ENCODE measurements around the gene GIGYF2. TPM values are rescaled to one million over a fixed set of nuclear protein-coding genes. Genes with fewer than 3 reads are reported as not detected.

Gene GIGYF2
- total and polyA plus RNA-seq, 3 donors from 2014 or later, result 107 to 173 (median 150) TPM

- TF ChIP-seq CTCF (IDR thresholded peaks at IDR 0.05) (no peak), POLR2A (IDR thresholded peaks at IDR 0.05) (no peak)
- Histone ChIP-seq H3K4me3 (no peak overlapping the region), H3K36me3 (ENCODE audit: low read depth, missing control alignments) (no peaks in the 10 kb centered on the region), H3K9me3 (no peaks in the 10 kb centered on the region), H3K4me1 (no peaks in the 10 kb centered on the region), H3K27ac (no peak overlapping the region), H3K27me3 (no peaks in the 10 kb centered on the region)
- intact Hi-C loops (cut with DNase I; ENCODE audit: low total_unique reads), result no loop called here
- WGBS, 2 donors, result 94 to 95% methylated on average over 4 of the region's 4 CpGs
- no peak for DNase-seq
These were observed 94.4 kb downstream of the GIGYF2 start for GRCh38 chr2:232791518-232791917.

- no peaks in the 10 kb centered on the region for H3K9me3 ChIP-seq
- H3K27me3 ChIP-seq, result no peaks in the 10 kb centered on the region
- no peaks in the 10 kb centered on the region for H3K36me3 ChIP-seq (ENCODE audit: low read depth, missing control alignments)
- H3K27ac ChIP-seq, result no peak overlapping the region
- H3K4me3 ChIP-seq, result no peak overlapping the region
- TF ChIP-seq POLR2A (IDR thresholded peaks at IDR 0.05) (no peak), CTCF (IDR thresholded peaks at IDR 0.05) (no peak)
- intact Hi-C loops (cut with DNase I; ENCODE audit: low total_unique reads), result no loop called here
- WGBS, 2 donors, result 81 to 83% methylated on average over 4 of the region's 4 CpGs
- no peaks in the 10 kb centered on the region for H3K4me1 ChIP-seq
- DNase-seq, result no peak
These were observed 96.1 kb downstream of the GIGYF2 start for GRCh38 chr2:232793271-232793670.

GRCh38 chr2:232794981-232795380 is 97.8 kb downstream of the GIGYF2 start:
- Histone ChIP-seq H3K36me3 (ENCODE audit: low read depth, missing control alignments) (no peaks in the 10 kb centered on the region), H3K9me3 (no peaks in the 10 kb centered on the region), H3K4me1 (no peaks in the 10 kb centered on the region), H3K27ac (no peak overlapping the region), H3K4me3 (no peak overlapping the region), H3K27me3 (no peaks in the 10 kb centered on the region)
- TF ChIP-seq CTCF (IDR thresholded peaks at IDR 0.05) (no peak), POLR2A (IDR thresholded peaks at IDR 0.05) (no peak)
- no peak for DNase-seq
- WGBS, 2 donors, result 93 to 96% methylated on average over 1 of the region's 1 CpG
- intact Hi-C loops (cut with DNase I; ENCODE audit: low total_unique reads), result no loop called here

GRCh38 chr2:232795920-232796319 is 98.8 kb downstream of the GIGYF2 start:
- intact Hi-C loops (cut with DNase I; ENCODE audit: low total_unique reads), result no loop called here
- H3K27me3 ChIP-seq, result no peaks in the 10 kb centered on the region
- WGBS, 2 donors, result 95 to 97% methylated on average over 1 of the region's 1 CpG
- no peaks in the 10 kb centered on the region for H3K4me1 ChIP-seq
- H3K9me3 ChIP-seq, result no peaks in the 10 kb centered on the region
- no peak for DNase-seq
- no peak overlapping the region for H3K4me3 ChIP-seq
- no peak for TF ChIP-seq POLR2A (IDR thresholded peaks at IDR 0.05)
- TF ChIP-seq CTCF (IDR thresholded peaks at IDR 0.05), result no peak
- no peaks in the 10 kb centered on the region for H3K36me3 ChIP-seq (ENCODE audit: low read depth, missing control alignments)
- no peak overlapping the region for H3K27ac ChIP-seq

GRCh38 chr2:232798187-232798586 is 101.1 kb downstream of the GIGYF2 start:
- no peak overlapping the region for H3K4me3 ChIP-seq
- H3K36me3 ChIP-seq (ENCODE audit: low read depth, missing control alignments), result no peaks in the 10 kb centered on the region
- no peaks in the 10 kb centered on the region for H3K27me3 ChIP-seq
- intact Hi-C loops (cut with DNase I; ENCODE audit: low total_unique reads), result no loop called here
- TF ChIP-seq CTCF (IDR thresholded peaks at IDR 0.05), result no peak
- no peak for TF ChIP-seq POLR2A (IDR thresholded peaks at IDR 0.05)
- H3K4me1 ChIP-seq, result no peaks in the 10 kb centered on the region
- no peaks in the 10 kb centered on the region for H3K9me3 ChIP-seq
- H3K27ac ChIP-seq, result no peak overlapping the region
- no peak for DNase-seq
